ENCODE measurements around the gene RIMBP3B.
A peak's percentile ranks its signal among the peaks of the same experiment; 100 is the strongest.
"Not testable (repeated sequence)": the region's sequence is repeated elsewhere in the genome, so short reads cannot be mapped to it uniquely, and the experiment has no call there.

Gene RIMBP3B

DNA sequence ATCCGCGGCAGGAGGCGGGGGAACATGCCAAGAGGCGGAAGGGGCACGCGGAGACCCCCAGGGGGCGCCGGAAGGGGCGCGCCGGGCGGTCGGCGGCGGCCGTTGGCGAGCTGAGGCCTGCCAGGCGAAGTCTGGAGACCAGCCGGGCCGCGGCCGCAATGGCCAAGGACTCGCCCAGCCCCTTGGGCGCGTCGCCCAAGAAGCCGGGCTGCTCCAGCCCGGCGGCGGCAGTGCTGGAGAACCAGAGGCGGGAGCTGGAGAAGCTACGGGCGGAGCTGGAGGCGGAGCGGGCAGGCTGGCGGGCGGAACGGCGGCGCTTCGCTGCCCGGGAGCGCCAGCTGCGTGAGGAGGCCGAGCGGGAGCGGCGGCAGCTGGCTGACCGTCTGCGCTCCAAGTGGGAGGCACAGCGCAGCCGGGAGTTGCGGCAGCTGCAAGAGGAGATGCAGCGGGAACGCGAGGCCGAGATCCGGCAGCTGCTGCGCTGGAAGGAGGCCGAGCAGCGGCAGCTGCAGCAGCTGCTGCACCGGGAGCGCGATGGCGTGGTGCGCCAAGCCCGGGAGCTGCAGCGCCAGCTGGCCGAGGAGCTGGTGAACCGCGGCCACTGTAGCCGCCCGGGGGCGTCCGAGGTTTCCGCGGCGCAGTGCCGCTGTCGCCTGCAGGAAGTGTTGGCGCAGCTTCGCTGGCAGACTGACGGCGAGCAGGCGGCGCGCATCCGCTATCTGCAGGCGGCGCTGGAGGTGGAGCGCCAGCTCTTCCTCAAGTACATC lies at the start of gene RIMBP3B:
Gene RIMBP3B (plus strand): TSS at position 51 of the 767 bp plus-strand sequence. CDS start 108 bp downstream, at position 159.
- DNase-seq: not testable (repeated sequence)

GRCh38 chr22:21357527-21357926 lies 26.0 kb upstream of the RIMBP3B start:
- not testable (repeated sequence) for DNase-seq

DNA sequence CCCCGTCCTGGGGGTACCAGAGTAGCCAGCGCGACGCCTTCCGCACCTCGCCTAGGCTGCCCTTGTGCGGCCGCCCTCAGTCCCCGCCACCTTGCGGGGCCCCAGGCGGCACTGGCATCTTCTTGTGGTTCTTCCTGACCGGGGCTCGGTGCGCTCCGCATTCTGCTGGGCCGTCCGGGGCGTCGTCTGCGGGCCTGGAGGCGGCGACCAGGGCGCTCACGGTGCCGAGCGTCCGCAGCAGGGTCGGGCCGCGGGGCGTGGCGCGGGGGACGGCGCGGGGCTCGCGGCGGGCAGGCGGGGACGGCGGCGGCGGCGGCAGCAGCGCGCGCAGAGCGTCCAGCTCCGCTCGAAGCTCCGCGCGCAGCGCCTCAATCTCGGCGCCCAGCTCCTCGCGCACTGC lies 23.0 kb upstream of the RIMBP3B start:
- DNase-seq: not testable (repeated sequence)

DNA sequence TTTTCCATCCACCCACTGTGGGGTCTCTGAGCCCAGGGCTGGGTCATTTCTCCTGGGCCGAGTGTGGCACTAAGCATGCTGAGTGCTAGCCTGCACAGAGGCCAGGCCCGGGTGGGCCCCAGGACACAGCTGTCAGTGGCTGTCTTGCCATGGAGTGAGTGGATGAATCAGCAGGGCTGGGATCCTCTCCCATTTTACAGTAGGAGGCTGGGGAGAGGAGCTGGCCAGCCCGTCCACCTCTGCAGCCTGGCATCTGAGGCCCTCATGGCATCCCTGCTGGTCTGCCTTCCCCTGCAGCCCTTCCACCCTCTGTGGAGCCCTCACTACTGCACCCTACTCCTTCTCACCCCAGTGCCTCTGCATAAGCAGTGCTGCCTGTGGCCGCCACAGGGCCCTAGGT lies 21.1 kb upstream of the RIMBP3B start:
- not testable (repeated sequence) for DNase-seq

DNA sequence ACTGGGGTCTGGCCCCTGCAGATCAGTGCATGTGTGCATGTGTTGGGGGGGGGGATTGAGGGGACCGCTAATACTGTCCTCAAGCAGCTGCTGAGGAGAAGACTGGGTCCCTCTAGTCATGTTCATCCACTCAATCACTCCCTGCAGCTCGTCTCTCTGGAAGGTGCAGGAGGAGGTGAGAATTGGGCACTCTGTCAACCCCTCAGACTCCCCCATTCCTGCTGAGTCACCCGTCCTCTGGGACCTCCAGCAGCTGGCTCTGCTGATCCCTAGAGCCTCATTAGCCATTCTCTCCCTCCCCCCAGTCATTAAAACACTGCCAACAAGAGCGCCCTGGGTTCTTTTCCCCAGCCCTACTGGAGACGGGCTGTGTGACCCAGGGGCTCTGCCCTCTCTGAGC lies 20.5 kb upstream of the RIMBP3B start:
- not testable (repeated sequence) for DNase-seq

- not testable (repeated sequence) for DNase-seq
Observed at GRCh38 chr22:21363803-21364202, 19.7 kb upstream of the RIMBP3B start.

- not testable (repeated sequence) for DNase-seq
Observed at GRCh38 chr22:21364362-21364761, 19.2 kb upstream of the RIMBP3B start.

GRCh38 chr22:21365337-21365736 lies 18.2 kb upstream of the RIMBP3B start:
- not testable (repeated sequence) for DNase-seq

- DNase-seq: not testable (repeated sequence)
Observed at GRCh38 chr22:21368603-21369310, 14.8 kb upstream of the RIMBP3B start.

- DNase-seq: not testable (repeated sequence)
Observed at GRCh38 chr22:21375880-21376279, 7.7 kb upstream of the RIMBP3B start.

GRCh38 chr22:21384468-21385357 lies 1.2 kb downstream of the RIMBP3B start:
- DNase-seq: not testable (repeated sequence)

DNA sequence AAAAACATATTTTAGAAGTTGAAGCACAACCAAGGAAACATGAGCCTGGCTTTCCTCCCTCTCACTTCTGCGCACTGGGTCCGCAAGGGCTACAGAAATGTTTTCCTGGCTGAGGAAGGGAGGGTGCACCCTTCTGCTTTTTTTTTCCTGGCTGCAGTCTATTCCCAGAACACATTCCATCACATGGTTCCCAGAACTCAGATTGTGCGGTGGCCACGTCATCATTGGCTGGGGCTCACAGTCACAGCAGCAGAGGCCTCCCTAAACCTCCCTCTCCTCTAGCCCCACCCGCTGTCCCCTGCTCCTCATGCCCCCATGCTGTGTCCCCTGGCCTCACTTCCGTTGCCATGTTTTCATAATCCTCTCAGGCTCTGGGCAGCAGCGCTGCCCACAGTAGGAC lies 5.9 kb downstream of the RIMBP3B start:
- DNase-seq: not testable (repeated sequence)

GRCh38 chr22:21390013-21390412 lies 6.5 kb downstream of the RIMBP3B start:
- not testable (repeated sequence) for DNase-seq

- DNase-seq: not testable (repeated sequence)
Observed at GRCh38 chr22:21394613-21395012, 11.1 kb downstream of the RIMBP3B start.

DNA sequence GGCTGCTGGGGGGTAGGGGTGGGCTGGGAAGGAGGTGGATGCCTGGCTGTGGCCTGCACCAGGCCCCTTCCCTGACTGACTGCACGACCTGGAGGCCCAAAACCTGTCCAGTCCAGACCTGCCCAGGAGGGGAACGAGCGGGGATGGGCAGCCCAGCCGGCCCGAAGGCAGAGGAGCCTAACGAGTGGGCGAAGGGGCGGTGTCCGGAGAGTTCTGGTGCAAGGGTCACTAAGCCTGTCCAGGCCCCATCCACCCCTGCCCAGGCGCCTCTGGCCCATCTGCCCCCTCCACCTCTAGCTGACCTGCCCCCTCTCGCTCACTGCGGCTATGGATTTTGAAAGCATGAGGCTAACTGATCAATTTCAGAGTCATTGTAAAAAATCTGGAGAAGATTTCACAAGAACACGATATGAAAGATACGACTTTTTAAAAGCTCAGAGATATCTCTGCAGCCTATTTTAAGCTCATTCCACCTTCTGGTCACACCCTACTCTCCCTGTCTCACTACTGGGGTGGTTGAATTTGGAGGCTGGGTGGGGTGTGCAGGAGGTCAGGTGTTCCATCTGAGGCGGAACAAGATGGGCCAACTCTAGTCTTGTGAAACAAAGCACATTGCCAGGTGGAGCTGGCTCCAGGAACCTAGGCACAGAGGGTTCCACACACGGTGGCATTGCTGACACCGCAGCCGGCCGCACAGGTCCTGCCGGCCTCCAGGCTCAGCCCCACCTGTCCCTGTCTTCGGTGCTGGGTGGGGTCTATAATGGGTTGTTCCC lies 17.8 kb downstream of the RIMBP3B start:
- not testable (repeated sequence) for DNase-seq

GRCh38 chr22:21402763-21403314 lies 19.3 kb downstream of the RIMBP3B start:
- not testable (repeated sequence) for DNase-seq

DNA sequence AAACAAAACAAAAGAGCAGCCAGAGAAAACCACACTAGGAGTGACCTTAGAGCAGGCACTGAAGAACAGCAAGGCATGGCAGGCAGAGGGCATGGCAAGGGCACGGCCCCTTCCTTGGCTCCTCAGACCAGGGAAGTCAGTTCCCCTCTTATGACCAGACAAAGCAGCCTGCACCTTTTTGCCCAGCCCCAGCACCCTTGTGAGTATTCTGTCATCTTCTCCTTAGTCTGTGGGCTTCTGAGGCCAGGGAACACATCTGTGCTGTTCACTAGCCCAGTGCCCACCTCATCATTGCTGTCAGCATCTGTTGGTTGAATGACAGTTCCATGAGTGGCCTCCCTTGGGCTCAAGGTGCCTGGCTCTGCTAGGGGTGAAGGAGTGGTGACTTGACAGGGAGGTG lies 23.6 kb downstream of the RIMBP3B start:
- DNase-seq: not testable (repeated sequence)

- not testable (repeated sequence) for DNase-seq
Observed at GRCh38 chr22:21407792-21408191, 24.2 kb downstream of the RIMBP3B start.

- not testable (repeated sequence) for DNase-seq
Observed at GRCh38 chr22:21416375-21416774, 32.8 kb downstream of the RIMBP3B start.

- peak; percentile 11 for DNase-seq
Observed at GRCh38 chr22:21417227-21417746, 33.7 kb downstream of the RIMBP3B start, which contains the start of gene HIC2. TSS of gene HIC2 (plus strand) at chr22:21417371. CDS start at chr22:21442832, 25,461 bp downstream.

GRCh38 chr22:21417853-21418252 lies 34.3 kb downstream of the RIMBP3B start:
- DNase-seq: peak; percentile 13

Data from activated naive CD4-positive, alpha-beta T cell treated with anti-CD3 and anti-CD28 coated beads, Interleukin-2, amount 50 U/mL, for 16 hours (primary cell).